Measurements from ENCODE around the gene ABCB9. TPM values are rescaled to one million over a fixed set of nuclear protein-coding genes. Genes with fewer than 3 reads are reported as not detected.

The ABCB9 gene
- total and polyA plus RNA-seq, 2 of the 8 experiments (the other 6 are each of a cell fraction or from before 2014, with no cell fraction given): 3.8 to 8.0 TPM

DNA sequence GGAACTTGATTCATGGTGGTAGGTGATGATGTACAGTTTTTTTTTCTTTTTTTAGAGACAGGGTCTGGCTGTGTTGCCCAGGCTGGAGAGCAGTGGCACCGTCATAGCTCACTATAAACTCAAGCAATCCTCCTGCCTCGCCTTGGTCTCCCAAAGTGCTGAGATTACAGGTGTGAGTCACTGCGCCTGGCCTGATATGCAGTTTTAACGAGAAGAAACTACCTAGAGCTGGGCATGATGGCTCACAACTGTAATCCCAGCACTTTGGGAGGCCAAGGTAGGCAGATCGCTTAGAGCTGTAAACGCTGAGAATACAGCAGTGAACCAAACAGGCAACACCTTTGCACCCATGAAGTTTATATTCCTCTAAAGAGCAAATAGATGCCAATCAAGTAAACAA, 57.3 kb downstream of the ABCB9 start:
- peaks cover 0 to 6% (median 5%) of the 10 kb centered on the region in 4 experiments; a peak in 5 of 7 replicates for H3K4me1 ChIP-seq (replicated peaks in 1 of 4; ENCODE audit: control insufficient read depth in 3 of 4, insufficient read depth in 4 of 4, low read length in 3 of 4)
- no peaks in the 10 kb centered on the region for H3K9me3 ChIP-seq (ENCODE audit: insufficient read depth in 2 of 2, low read depth in 1 of 2, low read length in 1 of 2)
- H3K56ac ChIP-seq (replicated peaks; ENCODE audit: insufficient read length, low read depth, low read length): no peak overlapping the region
- no peak overlapping the region for H4K91ac ChIP-seq (replicated peaks; ENCODE audit: insufficient read length, low read length)
- no peak overlapping the region for H2BK5ac ChIP-seq (ENCODE audit: low read depth, low read length)
- H2BK120ac ChIP-seq (replicated peaks; ENCODE audit: low read depth, low read length): no peak overlapping the region
- H3K79me2 ChIP-seq (ENCODE audit: control insufficient read depth in 1 of 2, insufficient read depth in 2 of 2, low read length in 2 of 2): no peaks in the 10 kb centered on the region
- H3K23ac ChIP-seq (ENCODE audit: insufficient read length): no peak overlapping the region
- H3K23me2 ChIP-seq (ENCODE audit: low read depth, low read length): no peaks in the 10 kb centered on the region
- no peak overlapping the region for H2BK12ac ChIP-seq (ENCODE audit: low read depth, low read length)
- H3K18ac ChIP-seq (ENCODE audit: extremely low read depth, low read length): no peak overlapping the region
- WGBS, 2 experiments (ENCODE audit: extremely low coverage in 1 of 2, insufficient coverage in 1 of 2, insufficient read length in 1 of 2, insufficient replicate concordance in 2 of 2, low coverage in 1 of 2, low lambda C conversion rate in 2 of 2, missing lambda C conversion rate in 1 of 2): 96% methylated on average over 6 of the region's 6 CpGs; no CpG with 5 or more reads in 1 of the 2 experiments
- no peaks in the 10 kb centered on the region for H4K20me1 ChIP-seq (replicated peaks in 1 of 2; ENCODE audit: control insufficient read depth in 1 of 2, insufficient read depth in 2 of 2, low read length in 2 of 2)
- FAIRE-seq (no peak), DNase-seq (ENCODE audit: low read depth in 1 of 2, low spot score in 2 of 2) (no peak)
- no peak overlapping the region for H3K14ac ChIP-seq (ENCODE audit: insufficient read length)
- no peak overlapping the region for H2BK15ac ChIP-seq (ENCODE audit: low read length)
- H4K5ac ChIP-seq (ENCODE audit: insufficient read length, low read depth, low read length): no peak overlapping the region
- H3K27me3 ChIP-seq (replicated peaks in 1 of 4; ENCODE audit: control insufficient read depth in 3 of 4, extremely low read depth in 1 of 4, insufficient read depth in 3 of 4, low read length in 3 of 4): no peaks in the 10 kb centered on the region
- no peak overlapping the region for H3K4me3 ChIP-seq (ENCODE audit: extremely low read depth in 1 of 4, insufficient read depth in 2 of 4, low read depth in 3 of 4, low read length in 4 of 4)
- H2BK20ac ChIP-seq (ENCODE audit: low read length): no peak overlapping the region
- no peaks in the 10 kb centered on the region for H3K79me1 ChIP-seq (ENCODE audit: low read depth, low read length)
- no peak overlapping the region for H3K9ac ChIP-seq (replicated peaks in 1 of 4; ENCODE audit: extremely low read depth in 1 of 4, low read depth in 3 of 4, low read length in 3 of 4)
- ChIA-PET CTCF (ENCODE audit: partially characterized antibody) (interaction anchor here (0.5 to 1.2 kb wide), 4 partner anchors 23 to 1131 kb away, joined by 3 to 4 read pairs (median 3); no protein-coding TSS in a partner anchor), POLR2A (ENCODE audit: partially characterized antibody) (interaction anchor here (0.6 to 1.3 kb wide), 2 partner anchors 11 to 20 kb away, joined by 3 to 4 read pairs; no protein-coding TSS in a partner anchor)
- no peak overlapping the region for H3K4ac ChIP-seq (replicated peaks; ENCODE audit: insufficient read length, low read depth, low read length)
- H3K4me2 ChIP-seq (ENCODE audit: insufficient read depth in 1 of 2, low read depth in 2 of 2, low read length in 2 of 2): no peak overlapping the region; a peak in 1 of 4 replicates
- H4K8ac ChIP-seq (ENCODE audit: extremely low read depth, insufficient read depth, low read length): no peak overlapping the region
- H3K36me3 ChIP-seq (ENCODE audit: control insufficient read depth in 2 of 4, insufficient read depth in 4 of 4, low read length in 3 of 4): no peaks in the 10 kb centered on the region
- no peak overlapping the region for H3K27ac ChIP-seq (ENCODE audit: low read depth, low read length)
- no peak overlapping the region for H2AFZ ChIP-seq (ENCODE audit: low read length)
- no peak overlapping the region for H2AK5ac ChIP-seq (ENCODE audit: low read depth, low read length)
- TF ChIP-seq CHD2 (IDR thresholded peaks at IDR 0.05; ENCODE audit: low read length) (no peak), KDM4A (IDR thresholded peaks at IDR 0.05; ENCODE audit: low read depth, low read length, severe bottlenecking) (no peak), GABPA (IDR thresholded peaks at IDR 0.05; ENCODE audit: borderline replicate concordance, insufficient read depth, low read length) (no peak), RAD21 (IDR thresholded peaks at IDR 0.05 in 1 of 2, conservative IDR thresholded peaks at IDR 0.05 in 1 of 2; ENCODE audit: low read depth in 2 of 2, low read length in 2 of 2) (no peak), CEBPB (IDR thresholded peaks at IDR 0.05; ENCODE audit: low read depth, low read length) (no peak), CBX8 (IDR thresholded peaks at IDR 0.05; ENCODE audit: borderline replicate concordance, low read depth, low read length) (no peak), CTBP2 (IDR thresholded peaks at IDR 0.05; ENCODE audit: borderline replicate concordance, insufficient read depth, insufficient read length, low read length) (no peak), SP2 (IDR thresholded peaks at IDR 0.05; ENCODE audit: low read length) (no peak), SIN3A (conservative IDR thresholded peaks at IDR 0.05 in 1 of 2, IDR thresholded peaks at IDR 0.05 in 1 of 2; ENCODE audit: low read depth in 1 of 2, low read length in 2 of 2) (no peak), EP300 (IDR thresholded peaks at IDR 0.05; ENCODE audit: borderline replicate concordance in 1 of 2, low read depth in 2 of 2, low read length in 2 of 2) (no peak), SIX5 (IDR thresholded peaks at IDR 0.05; ENCODE audit: low read depth, low read length) (no peak)
- TF ChIP-seq, protein P1, sequence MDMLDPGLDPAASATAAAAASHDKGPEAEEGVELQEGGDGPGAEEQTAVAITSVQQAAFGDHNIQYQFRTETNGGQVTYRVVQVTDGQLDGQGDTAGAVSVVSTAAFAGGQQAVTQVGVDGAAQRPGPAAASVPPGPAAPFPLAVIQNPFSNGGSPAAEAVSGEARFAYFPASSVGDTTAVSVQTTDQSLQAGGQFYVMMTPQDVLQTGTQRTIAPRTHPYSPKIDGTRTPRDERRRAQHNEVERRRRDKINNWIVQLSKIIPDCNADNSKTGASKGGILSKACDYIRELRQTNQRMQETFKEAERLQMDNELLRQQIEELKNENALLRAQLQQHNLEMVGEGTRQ (IDR thresholded peaks at IDR 0.05; ENCODE audit: low read length): no peak

Measured in H1 (cell line).